ENCODE data around the gene ABCA12.

Gene ABCA12

DNA sequence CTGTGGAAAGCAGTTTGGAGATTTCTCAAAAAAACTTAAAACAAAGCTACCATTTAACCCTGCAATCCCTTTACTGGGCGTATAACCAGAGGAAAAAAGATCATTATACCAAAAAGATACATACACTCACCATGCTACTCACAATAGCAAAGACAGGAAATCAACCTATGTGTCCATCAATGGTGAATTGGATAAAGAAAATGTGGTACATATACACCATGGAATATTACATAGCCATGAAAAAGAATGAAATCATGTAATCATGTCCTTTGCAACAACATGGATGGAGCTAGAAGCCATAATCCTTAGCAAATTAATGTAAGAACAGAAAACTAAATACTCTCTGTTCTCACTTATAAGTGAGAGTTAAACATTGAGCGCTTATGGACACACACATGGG lies 18.6 kb downstream of the ABCA12 start:
- DNase-seq (ENCODE audit: low spot score) = no peak

DNA sequence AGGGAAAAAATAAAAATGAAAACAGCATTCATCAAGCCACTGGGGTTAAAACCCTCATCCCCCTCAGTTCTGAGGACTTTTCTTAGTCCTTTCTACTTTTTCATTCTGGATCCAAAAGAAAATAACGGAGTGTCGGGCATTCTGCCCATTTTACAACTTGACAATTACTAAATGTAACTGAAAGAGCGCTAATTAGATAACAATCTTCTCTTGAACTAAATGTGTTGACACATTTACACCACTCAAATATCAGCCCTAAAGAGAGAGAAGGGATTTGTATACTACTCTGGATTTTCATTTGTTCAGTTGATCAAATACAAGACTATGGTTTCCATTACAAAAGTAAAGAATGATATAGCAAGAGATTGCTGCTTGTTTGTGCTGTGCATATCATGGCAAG lies 27.5 kb downstream of the ABCA12 start:
- no peak for DNase-seq (ENCODE audit: low spot score)

DNA sequence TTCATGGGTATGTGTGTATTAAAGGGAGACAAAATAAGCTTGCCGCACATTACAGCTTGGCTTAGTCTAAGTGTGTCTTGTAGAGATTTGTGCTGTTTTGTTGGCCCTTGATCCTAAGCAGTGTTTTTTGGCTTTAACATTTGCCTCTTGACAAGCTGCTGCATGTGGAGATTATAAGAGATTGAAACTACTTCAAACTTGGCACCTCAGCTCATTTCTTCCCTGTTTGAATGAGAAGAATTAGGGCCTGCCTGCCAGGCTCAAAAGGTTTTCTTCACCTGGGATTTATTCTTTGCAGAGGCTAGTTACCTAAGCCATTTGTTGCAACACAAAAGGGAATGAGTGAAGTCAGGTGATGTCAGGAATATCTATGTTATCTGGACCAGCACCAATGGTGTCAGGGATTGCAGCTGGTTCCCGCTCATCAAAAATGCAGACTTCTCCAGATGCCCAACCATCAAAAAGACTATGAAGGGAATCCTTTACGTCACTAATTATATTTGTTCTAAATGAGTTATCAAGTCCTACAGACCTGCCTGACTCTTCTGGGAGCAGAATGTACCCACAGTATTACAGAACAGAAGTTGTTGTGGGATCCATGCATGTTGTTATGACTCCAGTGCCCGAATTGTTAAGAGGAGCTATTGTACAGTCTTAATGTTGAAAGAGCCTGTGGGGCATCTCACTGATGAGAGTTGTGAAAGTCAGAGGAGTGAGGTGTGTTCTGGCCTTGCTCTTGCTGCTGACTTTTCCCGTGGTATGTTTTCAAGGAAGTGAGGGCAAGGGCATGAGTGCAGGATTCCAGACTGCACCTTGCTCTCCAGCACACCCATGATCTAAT lies 31.0 kb downstream of the ABCA12 start:
- DNase-seq (ENCODE audit: low spot score) = no peak

- no peak for DNase-seq (ENCODE audit: low spot score)
Observed at GRCh38 chr2:215105607-215106354, 32.6 kb downstream of the ABCA12 start.

DNA sequence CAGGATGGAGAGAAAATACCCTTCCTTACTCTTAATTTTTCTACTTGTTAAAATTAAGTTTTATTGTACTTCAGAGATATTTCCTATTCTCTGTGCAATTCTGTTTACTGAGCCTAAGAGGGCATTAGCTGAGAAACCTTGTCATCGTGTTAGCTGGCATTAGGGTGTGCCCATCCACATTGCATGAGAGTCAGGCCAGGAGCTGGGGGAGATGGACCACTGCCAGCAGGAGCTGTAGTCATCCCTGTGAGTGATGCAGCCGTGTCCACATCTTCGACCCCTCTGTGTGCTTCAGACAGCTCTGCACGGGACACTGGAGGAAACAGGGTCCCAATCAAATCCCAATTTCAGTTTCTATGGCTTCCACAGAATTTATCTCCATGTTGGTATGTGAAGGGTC lies 34.2 kb downstream of the ABCA12 start:
- no peak for DNase-seq (ENCODE audit: low spot score)

GRCh38 chr2:215098875-215099274 lies 39.6 kb downstream of the ABCA12 start:
- no peak for DNase-seq (ENCODE audit: low spot score)

DNA sequence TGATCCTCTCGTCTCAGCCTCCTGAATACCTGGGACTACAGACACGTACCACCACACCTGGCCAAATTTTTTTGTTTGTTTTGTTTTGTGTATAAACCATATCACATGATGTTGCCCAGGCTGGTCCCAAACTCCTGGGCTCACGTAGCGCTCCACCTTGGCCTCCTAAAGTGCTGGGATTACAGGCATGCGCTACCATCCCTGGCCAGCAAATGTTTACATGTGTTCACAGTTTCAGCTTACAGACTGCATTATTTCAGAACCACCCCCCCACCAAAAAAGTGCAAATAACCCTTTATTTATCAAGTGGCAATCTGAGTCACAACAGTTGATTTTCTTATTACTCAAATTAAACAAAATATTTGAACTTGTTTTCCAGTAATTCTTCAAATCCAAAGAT lies 54.3 kb downstream of the ABCA12 start:
- no peak for DNase-seq (ENCODE audit: low spot score)

- no peak for DNase-seq (ENCODE audit: low spot score)
Observed at GRCh38 chr2:215083146-215083545, 55.3 kb downstream of the ABCA12 start.

GRCh38 chr2:215082446-215082845 lies 56.0 kb downstream of the ABCA12 start:
- DNase-seq (ENCODE audit: low spot score) = no peak

DNA sequence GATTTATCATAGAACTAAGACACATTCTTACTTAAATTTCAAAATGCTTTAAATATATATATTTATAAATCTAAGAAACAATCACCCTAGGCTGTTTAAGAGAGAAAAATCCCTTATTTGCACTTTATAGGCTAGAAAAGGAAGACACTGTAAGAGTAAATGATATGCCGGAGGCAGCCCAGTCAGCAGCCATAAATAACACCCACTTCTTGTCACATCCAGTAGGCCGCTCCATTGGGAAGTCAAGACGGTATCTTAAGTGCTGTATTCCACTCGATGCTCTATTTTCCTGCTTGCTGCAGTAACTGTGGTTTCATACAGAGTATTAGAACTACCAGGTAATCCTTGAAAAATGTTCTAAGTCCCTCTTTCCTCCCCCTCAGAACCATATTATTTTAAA lies 57.9 kb downstream of the ABCA12 start:
- DNase-seq (ENCODE audit: low spot score) = no peak

GRCh38 chr2:215071676-215072075 lies 66.8 kb downstream of the ABCA12 start:
- no peak for DNase-seq (ENCODE audit: low spot score)

- DNase-seq (ENCODE audit: low spot score) = no peak
Observed at GRCh38 chr2:215068399-215068798, 70.0 kb downstream of the ABCA12 start.

DNA sequence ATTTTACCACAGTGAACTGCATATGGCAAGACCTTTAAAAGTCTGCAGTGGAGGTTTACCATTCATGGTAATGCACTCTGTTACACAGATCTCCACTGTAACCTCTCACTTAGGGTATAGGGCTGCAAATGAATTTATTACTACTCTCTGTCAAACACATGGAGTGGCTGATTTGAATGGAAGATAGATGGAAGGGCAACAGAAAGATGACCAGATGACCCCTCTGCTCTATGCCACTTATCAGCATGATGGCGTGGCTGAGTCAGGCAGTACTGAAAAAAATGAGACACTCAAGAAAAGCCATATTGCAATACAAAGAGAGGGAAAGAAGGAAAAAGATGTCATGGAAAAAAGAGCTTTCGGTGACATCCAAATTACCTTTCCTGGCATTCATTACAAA lies 72.3 kb downstream of the ABCA12 start:
- no peak for DNase-seq (ENCODE audit: low spot score)

DNA sequence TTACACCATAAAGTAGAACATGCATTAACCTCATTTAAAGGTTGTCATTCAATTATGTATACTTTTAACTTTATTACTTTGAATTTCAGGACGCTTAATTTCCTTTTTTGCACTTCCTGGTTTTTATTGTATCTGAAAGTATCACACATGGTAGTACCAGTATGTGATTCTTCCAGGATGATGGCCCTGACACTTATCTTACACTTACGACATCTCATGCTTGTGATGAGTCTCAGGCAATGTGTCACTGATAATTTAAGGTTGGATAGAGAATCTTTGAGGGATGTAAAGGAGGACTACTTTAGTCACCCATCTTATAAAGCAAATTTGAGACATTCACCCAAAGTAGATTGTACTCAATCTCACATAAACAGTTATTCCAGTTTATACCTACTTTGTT lies 74.9 kb downstream of the ABCA12 start:
- DNase-seq (ENCODE audit: low spot score) = no peak

- DNase-seq (ENCODE audit: low spot score) = peak; percentile 16
Observed at GRCh38 chr2:215060861-215061536, 77.4 kb downstream of the ABCA12 start.

- DNase-seq (ENCODE audit: low spot score) = no peak
Observed at GRCh38 chr2:215059724-215060123, 78.7 kb downstream of the ABCA12 start.

- no peak for DNase-seq (ENCODE audit: low spot score)
Observed at GRCh38 chr2:215055891-215056290, 82.5 kb downstream of the ABCA12 start.

- no peak for DNase-seq (ENCODE audit: low spot score)
Observed at GRCh38 chr2:215052810-215053209, 85.6 kb downstream of the ABCA12 start.

- DNase-seq (ENCODE audit: low spot score) = no peak
Observed at GRCh38 chr2:215052404-215052803, 86.0 kb downstream of the ABCA12 start.

- no peak for DNase-seq (ENCODE audit: low spot score)
Observed at GRCh38 chr2:215049341-215049740, 89.1 kb downstream of the ABCA12 start.

GRCh38 chr2:215038421-215038820 lies 100.0 kb downstream of the ABCA12 start:
- DNase-seq (ENCODE audit: low spot score) = no peak

- no peak for DNase-seq (ENCODE audit: low spot score)
Observed at GRCh38 chr2:215036314-215036713, 102.1 kb downstream of the ABCA12 start.

DNA sequence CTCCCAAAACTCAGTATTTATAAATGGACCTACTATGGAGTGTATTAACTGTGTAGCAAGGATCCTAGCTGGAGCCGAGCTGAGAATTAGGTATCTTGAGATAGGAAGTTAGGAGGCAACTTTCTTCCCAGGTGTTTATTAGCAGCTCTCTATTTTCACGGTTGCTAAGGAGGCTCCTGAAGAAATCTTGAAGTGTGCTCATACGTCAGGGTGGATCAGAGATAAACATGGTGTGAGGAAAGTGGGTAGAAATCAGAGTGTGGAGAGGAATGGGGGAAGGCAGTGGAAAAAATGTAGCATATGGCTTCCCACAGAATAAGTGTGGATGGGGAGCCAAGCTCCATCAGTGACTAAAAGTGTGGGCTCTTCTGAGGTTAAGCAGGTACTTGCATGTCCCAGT lies 104.3 kb downstream of the ABCA12 start:
- DNase-seq (ENCODE audit: low spot score) = no peak

All from NAMALWA (cell line).